GM18861 (cell line): ENCODE measurements around the gene SBDS.

Source experiments
- ATAC-seq: cut with Tn5 transposase; IDR thresholded peaks from one replicate; pipeline ENCODE4 v1.9.1; 2021; ENCODE audit not compliant: unreplicated experiment

SBDS gene

DNA sequence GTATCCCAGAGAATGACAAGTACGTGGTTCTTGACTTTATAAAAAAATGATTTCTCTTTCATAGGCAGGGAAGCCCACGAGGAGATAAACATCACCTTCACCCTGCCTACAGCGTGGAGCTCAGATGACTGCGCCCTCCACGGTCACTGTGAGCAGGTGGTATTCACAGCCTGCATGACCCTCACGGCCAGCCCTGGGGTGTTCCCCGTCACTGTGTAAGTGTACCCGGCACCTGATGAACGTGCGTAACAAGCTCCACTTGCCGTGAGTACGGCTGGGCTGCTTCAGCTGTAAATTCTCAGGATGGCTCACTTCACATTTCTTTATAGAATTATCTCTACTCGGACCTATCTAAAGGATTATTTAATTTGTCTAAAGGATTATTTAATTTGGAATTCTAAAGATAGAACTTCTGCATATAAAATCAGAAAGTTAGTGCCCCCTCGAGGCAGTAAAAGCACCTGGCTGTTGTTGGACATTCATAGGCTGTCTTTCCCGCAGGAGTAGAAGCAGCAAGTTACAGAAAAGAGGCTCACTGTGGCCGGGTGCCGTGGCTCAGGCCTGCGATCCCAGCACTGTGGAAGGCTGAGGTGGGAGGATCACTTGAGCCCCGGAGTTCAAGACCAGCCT is 46.8 kb downstream of the SBDS start:
- ATAC-seq, result no peak

- ATAC-seq, result no peak
Observed at GRCh38 chr7:66946545-66946944, 48.8 kb downstream of the SBDS start.

- no peak for ATAC-seq
Observed at GRCh38 chr7:66939325-66939724, 56.1 kb downstream of the SBDS start.

DNA sequence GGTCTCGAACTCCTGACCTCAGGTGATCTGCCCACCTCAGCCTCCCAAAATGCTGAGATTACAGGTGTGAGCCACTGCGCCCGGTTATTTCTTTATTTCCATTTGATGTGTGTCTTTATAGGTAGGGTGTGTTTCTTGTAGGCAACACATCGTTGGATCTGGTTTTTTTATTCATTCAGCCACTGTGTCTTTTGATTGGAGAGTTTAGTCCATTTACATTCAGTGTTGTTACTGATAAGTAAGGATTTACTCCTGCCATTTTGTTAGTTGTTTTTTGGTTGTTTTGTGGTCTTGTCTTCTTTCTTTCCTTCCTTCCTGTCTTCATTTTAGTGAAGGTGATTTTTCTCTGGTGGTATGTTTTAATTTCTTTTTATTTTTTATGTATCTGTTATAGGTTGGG is 57.4 kb downstream of the SBDS start:
- ATAC-seq, result no peak
